GM21367 (cell line): ENCODE results near the gene TOM1L2.

Experiments
- ATAC-seq: cut with Tn5 transposase; IDR thresholded peaks from one replicate; pipeline ENCODE4 v1.9.1; 2021; ENCODE audit not compliant: unreplicated experiment

The TOM1L2 gene

GRCh38 chr17:17900615-17901520 is 71.3 kb downstream of the TOM1L2 start:
- ATAC-seq = no peak

GRCh38 chr17:17899486-17899885 is 72.7 kb downstream of the TOM1L2 start:
- ATAC-seq = no peak

GRCh38 chr17:17898673-17899072 is 73.5 kb downstream of the TOM1L2 start:
- no peak for ATAC-seq

GRCh38 chr17:17897442-17897841 is 74.8 kb downstream of the TOM1L2 start:
- ATAC-seq = peak; percentile 49

GRCh38 chr17:17896746-17897145 is 75.5 kb downstream of the TOM1L2 start:
- ATAC-seq = no peak

- ATAC-seq = no peak
Measured at GRCh38 chr17:17893801-17894644, 78.2 kb downstream of the TOM1L2 start.

- ATAC-seq = no peak
Measured at GRCh38 chr17:17892731-17893130, 79.5 kb downstream of the TOM1L2 start.

- no peak for ATAC-seq
Measured at GRCh38 chr17:17892009-17892408, 80.2 kb downstream of the TOM1L2 start.

- no peak for ATAC-seq
Measured at GRCh38 chr17:17890773-17891759, 81.1 kb downstream of the TOM1L2 start.

GRCh38 chr17:17889922-17890321 is 82.3 kb downstream of the TOM1L2 start:
- no peak for ATAC-seq

GRCh38 chr17:17888821-17889220 is 83.4 kb downstream of the TOM1L2 start:
- no peak for ATAC-seq

GRCh38 chr17:17888371-17888770 is 83.8 kb downstream of the TOM1L2 start:
- ATAC-seq = no peak

- no peak for ATAC-seq
Measured at GRCh38 chr17:17887752-17888304, 84.4 kb downstream of the TOM1L2 start.

GRCh38 chr17:17886726-17887125 is 85.5 kb downstream of the TOM1L2 start:
- ATAC-seq = no peak

GRCh38 chr17:17886226-17886625 is 86.0 kb downstream of the TOM1L2 start:
- no peak for ATAC-seq

- no peak for ATAC-seq
Measured at GRCh38 chr17:17884391-17885357, 87.5 kb downstream of the TOM1L2 start.

GRCh38 chr17:17883801-17884200 is 88.4 kb downstream of the TOM1L2 start:
- ATAC-seq = no peak

- no peak for ATAC-seq
Measured at GRCh38 chr17:17882082-17882581, 90.1 kb downstream of the TOM1L2 start.

GRCh38 chr17:17880577-17881196 is 91.5 kb downstream of the TOM1L2 start:
- no peak for ATAC-seq
